ENCODE measurements around the gene WDR4.

The WDR4 gene

DNA sequence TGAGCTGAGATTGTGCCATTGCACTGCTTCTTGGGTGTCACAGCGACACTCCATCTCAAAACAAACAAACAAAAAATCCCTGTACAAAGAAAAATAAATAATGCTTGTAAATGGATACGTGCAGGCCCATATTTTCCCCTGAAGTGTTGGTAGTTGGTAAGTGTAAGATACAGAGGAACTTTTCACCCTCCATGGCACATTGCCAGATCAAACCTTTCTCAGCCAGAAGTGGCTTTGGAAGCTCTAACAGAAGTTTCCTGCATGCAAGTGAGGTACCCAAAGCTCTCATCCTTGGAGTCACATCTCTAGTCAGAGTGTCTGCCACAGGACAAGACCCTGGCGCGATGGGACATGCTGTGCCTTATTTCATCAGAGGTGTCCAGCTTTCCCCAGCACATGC, 21.1 kb upstream of the WDR4 start:
- TF ChIP-seq, protein P1, sequence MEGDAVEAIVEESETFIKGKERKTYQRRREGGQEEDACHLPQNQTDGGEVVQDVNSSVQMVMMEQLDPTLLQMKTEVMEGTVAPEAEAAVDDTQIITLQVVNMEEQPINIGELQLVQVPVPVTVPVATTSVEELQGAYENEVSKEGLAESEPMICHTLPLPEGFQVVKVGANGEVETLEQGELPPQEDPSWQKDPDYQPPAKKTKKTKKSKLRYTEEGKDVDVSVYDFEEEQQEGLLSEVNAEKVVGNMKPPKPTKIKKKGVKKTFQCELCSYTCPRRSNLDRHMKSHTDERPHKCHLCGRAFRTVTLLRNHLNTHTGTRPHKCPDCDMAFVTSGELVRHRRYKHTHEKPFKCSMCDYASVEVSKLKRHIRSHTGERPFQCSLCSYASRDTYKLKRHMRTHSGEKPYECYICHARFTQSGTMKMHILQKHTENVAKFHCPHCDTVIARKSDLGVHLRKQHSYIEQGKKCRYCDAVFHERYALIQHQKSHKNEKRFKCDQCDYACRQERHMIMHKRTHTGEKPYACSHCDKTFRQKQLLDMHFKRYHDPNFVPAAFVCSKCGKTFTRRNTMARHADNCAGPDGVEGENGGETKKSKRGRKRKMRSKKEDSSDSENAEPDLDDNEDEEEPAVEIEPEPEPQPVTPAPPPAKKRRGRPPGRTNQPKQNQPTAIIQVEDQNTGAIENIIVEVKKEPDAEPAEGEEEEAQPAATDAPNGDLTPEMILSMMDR (IDR thresholded peaks at IDR 0.05; ENCODE audit: control insufficient read depth, insufficient read depth, low read depth, low read length, missing control alignments), result no peak
- H3K4me3 ChIP-seq (ENCODE audit: control insufficient read depth, low read depth, low read length), result no peak overlapping the region
- no peak for DNase-seq (ENCODE audit: low read depth)

DNA sequence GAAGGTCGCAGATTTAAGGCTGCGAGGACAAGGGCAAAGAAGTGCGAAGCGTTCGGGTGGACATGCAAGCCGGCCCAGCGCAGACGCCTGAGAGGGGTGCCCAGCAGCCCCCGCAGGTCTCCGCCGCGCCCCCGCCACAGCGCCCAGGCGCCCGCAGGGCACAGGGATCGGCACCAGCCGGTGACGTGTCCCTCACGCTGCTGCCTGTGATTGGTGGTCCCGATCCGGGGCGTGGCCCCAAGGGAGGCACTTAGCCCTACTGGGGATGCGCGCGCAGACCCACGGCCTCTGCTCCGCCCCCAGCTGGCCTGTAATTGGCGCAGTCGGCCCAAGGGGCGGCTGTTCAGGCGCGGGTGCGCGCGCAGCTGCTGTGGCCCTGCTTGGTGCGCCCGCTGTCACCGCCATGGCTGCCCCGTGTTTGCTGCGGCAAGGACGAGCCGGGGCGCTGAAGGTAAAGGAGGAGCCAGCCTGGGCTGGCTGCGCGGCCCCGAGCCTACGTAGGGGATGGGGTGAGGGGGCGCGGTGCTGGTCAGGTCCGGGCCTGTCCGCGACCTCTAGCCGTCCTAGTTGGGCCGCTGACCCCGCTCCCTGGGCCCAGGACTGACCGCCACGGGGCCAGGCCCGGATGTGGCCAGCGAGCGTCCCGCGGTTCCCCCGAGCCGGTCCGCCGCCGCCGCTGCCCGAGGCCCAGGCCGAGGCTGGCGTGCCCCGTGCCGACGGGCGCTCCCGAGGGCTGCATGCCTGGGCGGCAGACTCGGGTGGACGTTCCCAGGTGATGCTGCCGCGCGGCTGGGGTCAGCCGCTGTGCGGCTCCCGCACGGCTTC, 13.8 kb upstream of the WDR4 start, which contains the start of gene NDUFV3:
Gene NDUFV3, plus strand, starts transcription at position 379 of the 825 bp plus-strand sequence. Its CDS starts 25 bp downstream, at position 404.
- DNase-seq (ENCODE audit: low read depth), result peak; percentile 84
- peak within 1 kb of the TSS; percentile 77 for H3K4me3 ChIP-seq (ENCODE audit: control insufficient read depth, low read depth, low read length)
- TF ChIP-seq, protein P1 (IDR thresholded peaks at IDR 0.05; ENCODE audit: control insufficient read depth, insufficient read depth, low read depth, low read length, missing control alignments), result no peak

DNA sequence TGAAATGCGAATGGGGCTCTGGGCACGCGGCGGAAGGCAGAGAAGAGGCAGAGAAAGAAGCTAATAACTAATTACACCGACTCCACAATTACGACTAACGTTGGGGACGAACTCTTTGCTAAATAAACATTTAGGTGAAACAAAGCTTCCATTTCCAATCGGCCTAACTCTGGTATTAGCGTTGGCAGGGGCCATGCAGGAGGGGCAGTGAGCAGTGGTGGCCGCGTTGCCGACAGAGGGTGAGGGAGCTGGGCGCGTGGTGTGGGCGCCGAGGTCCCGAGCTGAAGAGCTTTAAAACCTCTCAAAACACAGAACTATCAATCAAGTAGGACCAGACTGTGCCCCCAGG, 13.2 kb upstream of the WDR4 start:
- H3K4me3 ChIP-seq (ENCODE audit: control insufficient read depth, low read depth, low read length), result peak overlapping the region; percentile 47
- DNase-seq (ENCODE audit: low read depth), result no peak
- TF ChIP-seq, protein P1 (IDR thresholded peaks at IDR 0.05; ENCODE audit: control insufficient read depth, insufficient read depth, low read depth, low read length, missing control alignments), result no peak

DNA sequence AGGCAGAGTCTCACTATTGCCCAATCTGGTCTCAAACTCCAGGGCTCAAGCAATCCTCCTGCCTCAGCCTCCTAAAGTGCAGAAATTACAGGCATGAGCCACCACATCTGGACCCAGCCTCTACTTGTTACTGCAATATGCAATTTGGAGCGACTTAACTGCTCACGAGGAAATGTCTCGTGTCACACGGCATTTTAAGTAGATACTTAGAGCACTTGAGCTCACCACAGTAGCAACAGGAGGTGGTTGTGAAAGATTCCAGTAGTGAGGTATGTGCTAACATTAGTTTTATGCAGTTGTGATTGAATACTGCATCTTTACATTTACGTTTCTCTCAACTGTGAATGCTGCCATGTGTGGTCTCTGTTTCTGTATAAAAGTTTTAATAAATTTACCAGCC, 8.0 kb upstream of the WDR4 start:
- no peak overlapping the region for H3K4me3 ChIP-seq (ENCODE audit: control insufficient read depth, low read depth, low read length)
- no peak for DNase-seq (ENCODE audit: low read depth)
- TF ChIP-seq, protein P1 (IDR thresholded peaks at IDR 0.05; ENCODE audit: control insufficient read depth, insufficient read depth, low read depth, low read length, missing control alignments), result no peak

DNA sequence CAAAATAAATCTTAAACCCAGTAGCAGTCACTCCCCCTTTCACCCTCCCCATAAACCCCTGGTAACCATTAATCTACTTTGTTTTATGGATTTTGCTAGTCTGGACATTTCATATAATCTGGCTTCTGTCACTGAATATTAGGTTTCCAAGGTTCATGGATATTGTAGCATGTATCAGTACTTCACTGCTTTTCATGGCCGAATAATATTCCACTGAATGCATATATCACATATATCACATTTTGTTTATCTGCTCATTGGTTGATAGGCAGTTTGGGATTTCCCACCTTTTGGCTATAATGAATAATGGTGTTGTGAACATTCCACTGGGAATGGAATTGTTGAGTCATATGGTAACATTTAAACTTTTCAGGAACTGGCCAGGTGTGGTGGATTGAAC, 4.6 kb upstream of the WDR4 start:
- TF ChIP-seq, protein P1 (IDR thresholded peaks at IDR 0.05; ENCODE audit: control insufficient read depth, insufficient read depth, low read depth, low read length, missing control alignments), result no peak
- H3K4me3 ChIP-seq (ENCODE audit: control insufficient read depth, low read depth, low read length), result no peak overlapping the region
- DNase-seq (ENCODE audit: low read depth), result no peak

DNA sequence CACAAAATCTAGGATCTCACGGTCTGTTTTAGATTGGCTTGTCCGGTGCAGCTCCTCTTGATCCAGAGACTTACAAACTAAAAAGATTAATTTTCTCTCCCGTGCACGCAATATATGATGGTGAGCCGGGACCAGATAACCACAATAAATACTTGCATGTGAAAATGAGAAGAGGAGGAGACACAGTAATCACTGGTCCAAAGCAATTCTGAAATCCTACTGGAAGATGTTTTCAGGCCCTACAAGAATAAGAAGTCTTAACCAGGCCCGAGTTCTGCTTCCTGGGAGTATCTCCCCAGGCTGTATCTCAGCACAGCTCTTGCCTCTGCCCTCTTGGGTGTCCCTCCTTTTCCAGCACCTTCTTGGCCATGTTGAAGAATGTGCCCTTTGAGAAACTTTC, 1.0 kb upstream of the WDR4 start:
- no peak for DNase-seq (ENCODE audit: low read depth)
- H3K4me3 ChIP-seq (ENCODE audit: control insufficient read depth, low read depth, low read length), result peak overlapping the region; percentile 61
- TF ChIP-seq, protein P1 (IDR thresholded peaks at IDR 0.05; ENCODE audit: control insufficient read depth, insufficient read depth, low read depth, low read length, missing control alignments), result no peak
